ENCODE data around the gene LRRC51.

LRRC51 gene

GRCh38 chr11:72080326-72081183 is at the start of gene LRRC51, which contains the start of gene NUMA1:
TSS of gene LRRC51 (plus strand) at chr11:72080850. CDS start at chr11:72089084, 8,234 bp downstream.
TSS of gene NUMA1 (minus strand) at chr11:72080542. CDS start at chr11:72035943, 44,599 bp downstream.
- DNase-seq (ENCODE audit: low read depth) = peak; percentile 100

- no peak for DNase-seq (ENCODE audit: low read depth)
Observed at GRCh38 chr11:72036687-72037086, 44.0 kb upstream of the LRRC51 start.

GRCh38 chr11:72037554-72038311 is 42.9 kb upstream of the LRRC51 start:
- peak; percentile 8 for DNase-seq (ENCODE audit: low read depth)

GRCh38 chr11:72038491-72038890 is 42.2 kb upstream of the LRRC51 start:
- DNase-seq (ENCODE audit: low read depth) = peak; percentile 78

- DNase-seq (ENCODE audit: low read depth) = peak; percentile 51
Observed at GRCh38 chr11:72039031-72039855, 41.4 kb upstream of the LRRC51 start.

- DNase-seq (ENCODE audit: low read depth) = peak; percentile 11
Observed at GRCh38 chr11:72039856-72040401, 40.7 kb upstream of the LRRC51 start.

GRCh38 chr11:72040491-72041363 is 39.9 kb upstream of the LRRC51 start:
- peak; percentile 93 for DNase-seq (ENCODE audit: low read depth)

- DNase-seq (ENCODE audit: low read depth) = peak; percentile 76
Observed at GRCh38 chr11:72041364-72042063, 39.1 kb upstream of the LRRC51 start.

GRCh38 chr11:72042064-72042745 is 38.4 kb upstream of the LRRC51 start:
- no peak for DNase-seq (ENCODE audit: low read depth)

GRCh38 chr11:72045849-72046248 is 34.8 kb upstream of the LRRC51 start:
- no peak for DNase-seq (ENCODE audit: low read depth)

- peak; percentile 15 for DNase-seq (ENCODE audit: low read depth)
Observed at GRCh38 chr11:72048766-72049460, 31.7 kb upstream of the LRRC51 start.

- peak; percentile 25 for DNase-seq (ENCODE audit: low read depth)
Observed at GRCh38 chr11:72058416-72059034, 22.1 kb upstream of the LRRC51 start.

- DNase-seq (ENCODE audit: low read depth) = no peak
Observed at GRCh38 chr11:72061739-72062396, 18.8 kb upstream of the LRRC51 start.

- DNase-seq (ENCODE audit: low read depth) = no peak
Observed at GRCh38 chr11:72066855-72067254, 13.8 kb upstream of the LRRC51 start.

GRCh38 chr11:72067266-72067665 is 13.4 kb upstream of the LRRC51 start:
- DNase-seq (ENCODE audit: low read depth) = no peak

GRCh38 chr11:72067676-72068075 is 13.0 kb upstream of the LRRC51 start:
- DNase-seq (ENCODE audit: low read depth) = no peak

GRCh38 chr11:72069200-72069599 is 11.4 kb upstream of the LRRC51 start:
- peak; percentile 50 for DNase-seq (ENCODE audit: low read depth)

- peak; percentile 86 for DNase-seq (ENCODE audit: low read depth)
Observed at GRCh38 chr11:72069787-72070251, 10.8 kb upstream of the LRRC51 start.
